Progenitor cell of endocrine pancreas (in vitro differentiated cells): Measurements from ENCODE around the gene CIITA. TPM values are rescaled to one million over a fixed set of nuclear protein-coding genes. Genes with fewer than 3 reads are reported as not detected.
"Not testable (repeated sequence)": the region's sequence is repeated elsewhere in the genome, so short reads cannot be mapped to it uniquely, and the experiment has no call there.

Experiments
- DNase-seq: peaks from one replicate; pipeline ENCODE4 v3.0.0; 2021; ENCODE audit warnings: low spot score; ENCODE audit not compliant: unreplicated experiment
- H3K27ac Mint-ChIP-seq: 2 replicates; pipeline ENCODE4 v1.8.0; 2021; ENCODE audit warnings: mild to moderate bottlenecking, moderate library complexity, mixed read lengths
- H3K27me3 Mint-ChIP-seq: 2 replicates; pipeline ENCODE4 v1.8.0; 2021; ENCODE audit warnings: mixed read lengths
- H3K36me3 Mint-ChIP-seq: 2 replicates; pipeline ENCODE4 v1.8.0; 2022; ENCODE audit warnings: mixed read lengths; ENCODE audit not compliant: insufficient read depth
- H3K4me1 Mint-ChIP-seq: 2 replicates; pipeline ENCODE4 v1.8.0; 2021; ENCODE audit warnings: low read depth, mixed read lengths
- H3K4me3 Mint-ChIP-seq: 2 replicates; pipeline ENCODE4 v1.8.0; 2021; ENCODE audit warnings: low read depth, mild to moderate bottlenecking, moderate library complexity, mixed read lengths
- H3K9me3 Mint-ChIP-seq: 2 replicates; pipeline ENCODE4 v1.8.0; 2021; ENCODE audit warnings: low read depth, mixed read lengths
- CTCF ChIP-seq: fragments of 200-600 bp; sonication (generic); IDR thresholded peaks from one replicate; pipeline ENCODE4 v1.5.0; 2021; ENCODE audit warnings: antibody characterized with exemption, mild to moderate bottlenecking; ENCODE audit not compliant: unreplicated experiment
- total RNA-seq: library from RNA; stranded (reverse); gene quantifications from 2 replicates; pipeline ENCODE4 v1.2.1, GENCODE V29; 2021

Gene CIITA
- total RNA-seq, 1 donor from 2014 or later, result not detected

DNA sequence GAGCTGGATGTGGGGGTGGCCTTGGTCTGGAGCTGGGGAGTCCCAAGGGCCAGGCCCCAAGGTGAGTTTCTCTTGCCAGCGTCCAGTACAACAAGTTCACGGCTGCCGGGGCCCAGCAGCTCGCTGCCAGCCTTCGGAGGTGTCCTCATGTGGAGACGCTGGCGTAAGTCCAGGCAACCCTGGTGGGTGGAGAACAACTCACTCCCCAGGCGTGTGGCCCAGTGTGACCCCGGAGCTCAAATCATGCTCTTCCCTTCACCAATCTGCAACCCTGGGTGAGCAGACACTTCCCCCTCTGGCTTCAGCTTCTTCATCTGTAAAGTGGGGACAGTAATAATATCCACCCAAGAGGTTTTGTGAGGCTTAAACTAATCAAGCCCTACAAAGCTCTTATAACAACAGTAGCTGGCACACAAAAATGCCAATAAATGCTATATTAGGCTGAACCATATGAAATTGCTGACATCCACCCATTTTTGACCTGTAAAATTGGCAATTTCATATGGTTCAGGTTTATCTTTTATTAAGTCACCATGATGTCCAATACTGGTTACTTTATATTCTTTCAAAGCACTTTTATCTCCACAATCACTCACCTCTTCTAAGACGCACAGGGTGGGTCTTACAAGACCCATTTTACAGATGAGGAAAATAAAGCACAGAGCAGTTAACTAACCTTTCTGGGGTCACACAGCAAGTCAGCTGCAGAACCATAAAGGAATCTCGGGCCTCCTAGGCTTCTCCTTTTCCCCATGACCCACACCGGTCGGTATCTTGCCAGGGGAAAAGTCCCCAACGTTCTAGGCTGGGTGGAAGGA is 45.5 kb downstream of the CIITA start:
- DNase-seq, result no peak
- H3K27ac Mint-ChIP-seq, result no peak overlapping the region
- no peaks in the 10 kb centered on the region for H3K4me1 Mint-ChIP-seq
- no peak overlapping the region for H3K4me3 Mint-ChIP-seq
- H3K27me3 Mint-ChIP-seq, result no peaks in the 10 kb centered on the region
- peaks cover 7% of the 10 kb centered on the region for H3K36me3 Mint-ChIP-seq
- H3K9me3 Mint-ChIP-seq, result no peaks in the 10 kb centered on the region
- no peak for TF ChIP-seq CTCF

DNA sequence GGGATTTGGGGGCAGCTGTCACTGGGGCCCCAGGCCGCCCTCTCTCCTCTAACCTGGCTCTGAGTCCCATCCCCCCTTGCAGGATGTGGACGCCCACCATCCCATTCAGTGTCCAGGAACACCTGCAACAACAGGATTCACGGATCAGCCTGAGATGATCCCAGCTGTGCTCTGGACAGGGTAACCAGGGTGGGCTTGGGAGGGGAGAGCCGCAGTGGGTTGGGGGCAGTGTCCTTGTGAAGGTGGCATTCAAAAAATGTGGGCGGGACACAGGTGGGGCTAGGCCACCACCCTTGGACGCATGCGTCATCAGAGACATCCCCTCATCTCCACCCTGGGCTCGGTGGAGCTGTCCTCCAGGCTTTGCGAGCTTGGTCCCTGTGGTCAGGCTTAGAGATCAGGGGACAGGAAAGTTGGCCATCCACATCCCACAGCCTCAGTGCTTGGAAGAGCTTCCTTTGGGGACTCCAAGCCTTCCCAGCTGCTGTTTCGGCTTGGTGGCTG is 46.2 kb downstream of the CIITA start:
- Mint-ChIP-seq H3K36me3 (peaks cover 12% of the 10 kb centered on the region), H3K4me1 (no peaks in the 10 kb centered on the region), H3K9me3 (no peaks in the 10 kb centered on the region), H3K27me3 (no peaks in the 10 kb centered on the region), H3K27ac (peak overlapping the region; percentile 20), H3K4me3 (no peak overlapping the region)
- no peak for TF ChIP-seq CTCF
- no peak for DNase-seq

DNA sequence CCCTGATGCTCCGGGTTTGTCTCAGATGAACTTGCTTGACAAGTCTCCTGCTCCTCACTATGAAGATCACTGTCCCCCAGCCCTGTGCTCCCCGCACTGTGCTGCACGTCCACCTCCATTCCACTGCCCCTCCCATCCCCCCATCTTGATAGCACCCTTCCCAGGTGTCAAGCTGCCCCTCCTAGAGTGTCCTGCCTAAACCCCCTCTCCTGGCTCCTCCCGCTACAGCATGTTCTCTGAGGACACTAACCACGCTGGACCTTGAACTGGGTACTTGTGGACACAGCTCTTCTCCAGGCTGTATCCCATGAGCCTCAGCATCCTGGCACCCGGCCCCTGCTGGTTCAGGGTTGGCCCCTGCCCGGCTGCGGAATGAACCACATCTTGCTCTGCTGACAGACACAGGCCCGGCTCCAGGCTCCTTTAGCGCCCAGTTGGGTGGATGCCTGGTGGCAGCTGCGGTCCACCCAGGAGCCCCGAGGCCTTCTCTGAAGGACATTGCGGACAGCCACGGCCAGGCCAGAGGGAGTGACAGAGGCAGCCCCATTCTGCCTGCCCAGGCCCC is 46.7 kb downstream of the CIITA start:
- H3K4me3 Mint-ChIP-seq, result no peak overlapping the region
- H3K27ac Mint-ChIP-seq, result peak overlapping the region; percentile 20
- DNase-seq, result no peak
- no peaks in the 10 kb centered on the region for H3K9me3 Mint-ChIP-seq
- no peaks in the 10 kb centered on the region for H3K4me1 Mint-ChIP-seq
- no peak for TF ChIP-seq CTCF
- H3K27me3 Mint-ChIP-seq, result no peaks in the 10 kb centered on the region
- H3K36me3 Mint-ChIP-seq, result peaks cover 12% of the 10 kb centered on the region

DNA sequence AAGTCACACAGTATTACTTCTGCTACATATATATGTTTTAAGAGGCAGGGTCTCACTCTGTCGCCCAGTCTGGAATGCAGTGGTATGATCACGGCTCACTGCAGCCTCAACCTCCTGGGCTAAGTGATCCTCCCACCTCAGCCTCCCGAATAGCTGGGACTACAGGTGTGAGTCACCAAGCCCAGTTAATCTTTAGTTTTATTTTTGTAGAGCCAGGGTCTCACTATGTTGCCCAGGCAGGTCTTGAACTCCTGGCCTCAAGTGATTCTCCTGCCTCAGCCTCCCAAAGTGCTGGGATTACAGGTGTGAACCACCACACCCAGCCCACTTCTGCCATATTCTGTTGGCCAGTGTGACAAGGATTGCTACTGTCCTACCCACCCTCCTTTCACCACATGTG is 48.3 kb downstream of the CIITA start:
- not testable (repeated sequence) for DNase-seq, H3K27me3 Mint-ChIP-seq, H3K27ac Mint-ChIP-seq, H3K9me3 Mint-ChIP-seq, H3K4me3 Mint-ChIP-seq, H3K4me1 Mint-ChIP-seq
- H3K36me3 Mint-ChIP-seq, result peaks cover 14% of the 10 kb centered on the region

DNA sequence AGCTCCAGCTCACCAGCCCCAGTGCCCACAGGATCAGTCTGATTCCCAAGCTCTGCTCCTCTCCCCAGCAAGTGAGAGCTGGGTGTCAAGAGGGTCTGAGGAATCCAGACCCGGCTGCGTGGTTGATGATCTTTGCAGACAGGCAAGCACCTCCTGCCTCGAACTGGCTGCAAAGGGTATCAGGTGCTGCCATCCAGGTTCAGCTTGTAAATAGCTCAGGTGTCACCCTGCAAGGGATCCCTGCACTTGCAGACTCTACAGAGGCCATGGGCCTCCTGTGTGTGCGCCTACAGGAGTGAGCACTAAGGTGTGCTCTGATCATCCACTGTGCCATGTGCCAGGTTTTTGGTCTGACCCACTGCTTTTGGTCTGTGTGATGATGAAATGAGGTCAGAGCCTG is 49.1 kb downstream of the CIITA start:
- no peaks in the 10 kb centered on the region for H3K27me3 Mint-ChIP-seq

More for the DNA sequence above, 49.1 kb downstream of the CIITA start:
- Mint-ChIP-seq H3K4me1 (no peaks in the 10 kb centered on the region), H3K27ac (no peak overlapping the region), H3K9me3 (no peaks in the 10 kb centered on the region), H3K4me3 (no peak overlapping the region), H3K36me3 (peaks cover 14% of the 10 kb centered on the region)
- no peak for TF ChIP-seq CTCF
- no peak for DNase-seq
